ENCODE data around the gene ZNF519.

ZNF519 gene

DNA sequence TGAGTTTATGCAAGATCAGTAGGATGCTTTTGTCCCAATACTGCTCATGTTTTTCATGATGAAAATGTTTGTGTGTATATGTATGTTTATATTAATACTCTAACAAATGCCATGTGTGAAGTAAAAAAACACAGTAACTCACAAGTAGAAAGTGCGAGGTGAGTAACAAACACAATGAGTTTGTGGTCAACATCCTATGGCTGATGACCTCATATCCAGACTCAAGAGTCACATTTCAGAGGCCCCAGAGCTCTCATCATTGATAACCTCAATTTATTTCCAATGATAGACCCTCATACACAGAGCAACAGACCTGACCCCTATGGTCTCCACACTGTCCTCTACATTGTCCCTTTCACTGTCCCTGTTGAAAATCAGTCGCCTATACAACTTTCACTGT, 34.5 kb downstream of the ZNF519 start:
- no peak overlapping the region for H3K56ac ChIP-seq (ENCODE audit: low read length)

DNA sequence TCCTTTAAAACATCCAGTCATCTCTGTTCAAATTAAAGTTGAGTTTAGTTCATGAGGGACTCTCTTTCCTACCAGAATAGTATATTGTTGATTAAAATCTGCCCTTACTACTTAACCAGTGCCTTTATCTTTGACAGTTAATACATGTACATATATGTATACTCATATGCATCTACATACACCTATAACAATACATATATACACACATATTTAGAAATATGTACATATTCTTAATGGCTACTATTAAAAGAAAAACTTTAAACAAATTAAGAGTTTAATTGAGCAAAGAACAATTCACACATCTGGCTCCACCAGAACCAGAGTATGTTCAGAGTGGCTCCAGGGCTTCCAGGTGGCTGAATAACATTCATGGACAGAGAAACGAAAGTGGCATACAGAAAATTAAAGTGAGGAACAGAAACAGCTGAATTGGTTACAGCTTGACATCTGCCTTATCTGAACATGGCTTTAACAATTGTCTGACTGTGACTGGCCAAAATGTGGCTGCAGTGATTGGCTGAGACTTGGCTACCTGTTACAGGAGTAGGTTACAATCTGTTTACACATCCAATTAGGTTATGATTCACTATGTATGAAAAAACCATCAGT, 38.8 kb downstream of the ZNF519 start:
- Histone ChIP-seq H3K18ac (ENCODE audit: low read length) (no peak overlapping the region), H3K79me2 (ENCODE audit: control insufficient read depth, insufficient read depth, low read length) (no peaks in the 10 kb centered on the region), H3K23ac (ENCODE audit: low read length) (no peak overlapping the region), H3K27me3 (ENCODE audit: insufficient read depth, low read length, poor library complexity) (no peaks in the 10 kb centered on the region), H3K4ac (ENCODE audit: low read depth, low read length) (no peak overlapping the region), H2BK5ac (ENCODE audit: low read length) (no peak overlapping the region), H4K8ac (ENCODE audit: low read depth, low read length) (no peak overlapping the region), H3K79me1 (ENCODE audit: low read length) (no peaks in the 10 kb centered on the region), H3K4me2 (ENCODE audit: low read length) (no peak overlapping the region), H3K4me3 (ENCODE audit: low read length) (no peak overlapping the region), H3K9ac (ENCODE audit: low read length) (no peak overlapping the region), H3K36me3 (ENCODE audit: control insufficient read depth, insufficient read depth, low read length) (no peaks in the 10 kb centered on the region), H4K5ac (ENCODE audit: low read length) (no peak overlapping the region), H3K4me1 (ENCODE audit: control insufficient read depth, low read depth, low read length) (no peaks in the 10 kb centered on the region), H2BK15ac (replicated peaks; ENCODE audit: low read depth) (no peak overlapping the region), H3K27ac (ENCODE audit: low read depth, low read length) (no peak overlapping the region), H2BK120ac (ENCODE audit: low read depth, low read length) (no peak overlapping the region), H2AK5ac (ENCODE audit: low read length) (no peak overlapping the region), H3K56ac (ENCODE audit: low read length) (no peak overlapping the region)
- WGBS (ENCODE audit: extremely low coverage, insufficient coverage, low lambda C conversion rate), result no CpG with 5 or more reads among the region's 1 CpG
- no peak for DNase-seq

More for the DNA sequence above, 34.5 kb downstream of the ZNF519 start:
- Histone ChIP-seq H3K18ac (ENCODE audit: low read length) (no peak overlapping the region), H3K79me1 (ENCODE audit: low read length) (peaks cover 3% of the 10 kb centered on the region), H3K27ac (ENCODE audit: low read depth, low read length) (no peak overlapping the region), H2AK5ac (ENCODE audit: low read length) (no peak overlapping the region), H2BK120ac (ENCODE audit: low read depth, low read length) (no peak overlapping the region), H2BK5ac (ENCODE audit: low read length) (no peak overlapping the region), H3K9ac (ENCODE audit: low read length) (no peak overlapping the region), H3K23ac (ENCODE audit: low read length) (no peak overlapping the region), H3K4ac (ENCODE audit: low read depth, low read length) (no peak overlapping the region), H3K36me3 (ENCODE audit: control insufficient read depth, insufficient read depth, low read length) (peaks cover 2% of the 10 kb centered on the region), H3K79me2 (ENCODE audit: control insufficient read depth, insufficient read depth, low read length) (no peaks in the 10 kb centered on the region), H4K8ac (ENCODE audit: low read depth, low read length) (no peak overlapping the region), H4K5ac (ENCODE audit: low read length) (no peak overlapping the region), H3K4me3 (ENCODE audit: low read length) (no peak overlapping the region), H3K4me1 (ENCODE audit: control insufficient read depth, low read depth, low read length) (no peaks in the 10 kb centered on the region), H2BK15ac (replicated peaks; ENCODE audit: low read depth) (no peak overlapping the region), H3K27me3 (ENCODE audit: insufficient read depth, low read length, poor library complexity) (no peaks in the 10 kb centered on the region), H3K4me2 (ENCODE audit: low read length) (no peak overlapping the region)
- DNase-seq, result no peak
- no CpG with 5 or more reads among the region's 2 CpGs for WGBS (ENCODE audit: extremely low coverage, insufficient coverage, low lambda C conversion rate)

- Histone ChIP-seq H4K8ac (ENCODE audit: low read depth, low read length) (no peak overlapping the region), H4K5ac (ENCODE audit: low read length) (no peak overlapping the region), H3K56ac (ENCODE audit: low read length) (no peak overlapping the region), H3K4me2 (ENCODE audit: low read length) (no peak overlapping the region), H3K4me1 (ENCODE audit: control insufficient read depth, low read depth, low read length) (no peaks in the 10 kb centered on the region), H3K23ac (ENCODE audit: low read length) (no peak overlapping the region), H2BK120ac (ENCODE audit: low read depth, low read length) (no peak overlapping the region), H3K27ac (ENCODE audit: low read depth, low read length) (no peak overlapping the region), H3K27me3 (ENCODE audit: insufficient read depth, low read length, poor library complexity) (no peaks in the 10 kb centered on the region), H3K79me2 (ENCODE audit: control insufficient read depth, insufficient read depth, low read length) (no peaks in the 10 kb centered on the region), H3K79me1 (ENCODE audit: low read length) (no peaks in the 10 kb centered on the region), H3K4me3 (ENCODE audit: low read length) (no peak overlapping the region), H3K18ac (ENCODE audit: low read length) (no peak overlapping the region), H3K36me3 (ENCODE audit: control insufficient read depth, insufficient read depth, low read length) (no peaks in the 10 kb centered on the region), H2BK15ac (replicated peaks; ENCODE audit: low read depth) (no peak overlapping the region), H2AK5ac (ENCODE audit: low read length) (no peak overlapping the region), H3K4ac (ENCODE audit: low read depth, low read length) (no peak overlapping the region), H3K9ac (ENCODE audit: low read length) (no peak overlapping the region), H2BK5ac (ENCODE audit: low read length) (no peak overlapping the region)
- WGBS (ENCODE audit: extremely low coverage, insufficient coverage, low lambda C conversion rate), result no CpG with 5 or more reads among the region's 7 CpGs
- DNase-seq, result no peak
Observed at GRCh38 chr18:14092625-14093306, 39.5 kb downstream of the ZNF519 start.

DNA sequence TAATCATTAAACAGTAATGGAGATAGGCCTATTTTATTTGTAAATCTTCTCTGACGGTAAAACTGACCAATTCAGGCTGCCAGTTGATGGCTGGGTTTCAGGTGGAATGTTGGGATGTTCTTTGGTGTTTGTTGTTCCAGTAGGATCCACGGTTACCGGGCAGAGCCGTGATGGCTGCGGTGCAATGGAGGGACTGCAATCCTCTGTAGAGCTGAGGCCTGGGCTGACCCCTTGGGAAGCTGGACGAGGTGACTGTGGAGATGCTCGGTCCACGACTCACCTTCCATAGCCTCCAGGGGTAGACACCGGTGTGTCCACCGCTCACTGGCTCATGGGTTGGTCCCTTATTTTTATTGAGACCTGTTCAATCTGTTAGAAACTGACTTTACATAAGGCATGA, 42.5 kb downstream of the ZNF519 start:
- Histone ChIP-seq H3K4me2 (ENCODE audit: low read length) (no peak overlapping the region), H3K56ac (ENCODE audit: low read length) (no peak overlapping the region), H3K23ac (ENCODE audit: low read length) (no peak overlapping the region), H3K36me3 (ENCODE audit: control insufficient read depth, insufficient read depth, low read length) (no peaks in the 10 kb centered on the region), H3K27me3 (ENCODE audit: insufficient read depth, low read length, poor library complexity) (no peaks in the 10 kb centered on the region), H3K79me2 (ENCODE audit: control insufficient read depth, insufficient read depth, low read length) (no peaks in the 10 kb centered on the region), H3K9ac (ENCODE audit: low read length) (no peak overlapping the region), H3K79me1 (ENCODE audit: low read length) (no peaks in the 10 kb centered on the region), H4K5ac (ENCODE audit: low read length) (no peak overlapping the region), H3K4ac (ENCODE audit: low read depth, low read length) (no peak overlapping the region), H2BK15ac (replicated peaks; ENCODE audit: low read depth) (no peak overlapping the region), H3K27ac (ENCODE audit: low read depth, low read length) (no peak overlapping the region), H3K4me1 (ENCODE audit: control insufficient read depth, low read depth, low read length) (no peaks in the 10 kb centered on the region), H2BK120ac (ENCODE audit: low read depth, low read length) (no peak overlapping the region), H3K4me3 (ENCODE audit: low read length) (no peak overlapping the region), H2BK5ac (ENCODE audit: low read length) (no peak overlapping the region), H4K8ac (ENCODE audit: low read depth, low read length) (no peak overlapping the region), H3K18ac (ENCODE audit: low read length) (no peak overlapping the region), H2AK5ac (ENCODE audit: low read length) (no peak overlapping the region)
- peak; percentile 68 for DNase-seq
- WGBS (ENCODE audit: extremely low coverage, insufficient coverage, low lambda C conversion rate), result no CpG with 5 or more reads among the region's 10 CpGs

DNA sequence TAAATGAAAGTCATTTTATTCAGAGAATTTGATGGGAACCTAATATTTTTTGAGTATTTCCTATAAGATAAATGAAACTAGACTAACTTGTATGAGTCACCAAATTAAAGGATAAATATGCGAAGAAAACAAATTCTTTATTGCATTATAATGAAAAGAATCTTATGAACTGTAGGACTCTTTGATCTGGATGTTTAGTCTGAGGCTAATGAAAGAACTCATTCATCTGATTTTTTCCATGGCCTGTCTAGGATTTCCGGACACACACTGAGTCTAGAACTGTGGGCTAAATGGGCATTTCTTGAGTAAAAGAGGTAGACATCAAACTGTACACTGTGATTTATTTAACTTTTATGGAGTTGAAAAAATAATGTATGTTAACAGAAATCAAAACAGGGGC, 43.0 kb downstream of the ZNF519 start:
- Histone ChIP-seq H3K27me3 (ENCODE audit: insufficient read depth, low read length, poor library complexity) (no peaks in the 10 kb centered on the region), H4K8ac (ENCODE audit: low read depth, low read length) (no peak overlapping the region), H4K5ac (ENCODE audit: low read length) (no peak overlapping the region), H2BK15ac (replicated peaks; ENCODE audit: low read depth) (no peak overlapping the region), H3K79me2 (ENCODE audit: control insufficient read depth, insufficient read depth, low read length) (no peaks in the 10 kb centered on the region), H2AK5ac (ENCODE audit: low read length) (no peak overlapping the region), H3K9ac (ENCODE audit: low read length) (no peak overlapping the region), H3K4me3 (ENCODE audit: low read length) (no peak overlapping the region), H3K27ac (ENCODE audit: low read depth, low read length) (no peak overlapping the region), H3K4me2 (ENCODE audit: low read length) (no peak overlapping the region), H3K18ac (ENCODE audit: low read length) (no peak overlapping the region), H2BK120ac (ENCODE audit: low read depth, low read length) (no peak overlapping the region), H3K79me1 (ENCODE audit: low read length) (no peaks in the 10 kb centered on the region), H3K36me3 (ENCODE audit: control insufficient read depth, insufficient read depth, low read length) (no peaks in the 10 kb centered on the region), H3K23ac (ENCODE audit: low read length) (no peak overlapping the region), H2BK5ac (ENCODE audit: low read length) (no peak overlapping the region), H3K4ac (ENCODE audit: low read depth, low read length) (no peak overlapping the region), H3K56ac (ENCODE audit: low read length) (no peak overlapping the region), H3K4me1 (ENCODE audit: control insufficient read depth, low read depth, low read length) (no peaks in the 10 kb centered on the region)
- DNase-seq, result no peak
- no CpG with 5 or more reads among the region's 2 CpGs for WGBS (ENCODE audit: extremely low coverage, insufficient coverage, low lambda C conversion rate)
